Activated naive CD8-positive, alpha-beta T cell (primary cell): Measurements from ENCODE around the gene APBB2.

ENCODE experiments used
- H3K27ac Mint-ChIP-seq: one replicate; pipeline ENCODE4 v1.8.0; 2021; ENCODE audit warnings: mixed read lengths
- H3K27me3 Mint-ChIP-seq: one replicate; pipeline ENCODE4 v1.8.0; 2021; ENCODE audit warnings: mixed read lengths
- H3K36me3 Mint-ChIP-seq: one replicate; pipeline ENCODE4 v1.8.0; 2021; ENCODE audit warnings: mixed read lengths
- H3K4me1 Mint-ChIP-seq: one replicate; pipeline ENCODE4 v1.8.0; 2021; ENCODE audit warnings: low read depth, mixed read lengths
- H3K4me3 Mint-ChIP-seq: one replicate; pipeline ENCODE4 v1.8.0; 2021; ENCODE audit warnings: mild to moderate bottlenecking, mixed read lengths
- H3K9me3 Mint-ChIP-seq: one replicate; pipeline ENCODE4 v1.8.0; 2021; ENCODE audit warnings: low read depth, mixed read lengths

APBB2 gene

DNA sequence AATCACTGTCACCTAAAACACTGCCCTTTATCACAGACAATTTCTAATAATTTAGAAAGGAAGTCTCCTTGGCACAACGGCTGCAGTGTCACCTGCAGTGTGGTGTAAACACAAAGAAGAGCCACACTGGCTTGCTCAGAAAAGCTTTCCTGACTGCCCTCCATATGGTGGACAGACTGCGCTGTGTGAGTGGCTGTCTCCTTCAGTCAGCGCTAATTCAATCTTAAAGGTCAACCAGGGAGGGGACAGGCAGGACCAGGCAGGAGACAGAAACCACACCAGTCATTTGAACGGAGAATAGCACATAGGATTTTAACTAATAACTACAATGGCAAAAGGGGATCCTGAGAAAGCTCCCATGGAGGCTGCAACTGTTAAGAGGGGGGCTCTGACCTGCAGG, 332.5 kb downstream of the APBB2 start:
- no peaks in the 10 kb centered on the region for H3K4me1 Mint-ChIP-seq
- H3K27ac Mint-ChIP-seq, result no peak overlapping the region
- peaks cover 16% of the 10 kb centered on the region for H3K27me3 Mint-ChIP-seq
- no peak overlapping the region for H3K4me3 Mint-ChIP-seq
- no peaks in the 10 kb centered on the region for H3K36me3 Mint-ChIP-seq
- H3K9me3 Mint-ChIP-seq, result no peaks in the 10 kb centered on the region

DNA sequence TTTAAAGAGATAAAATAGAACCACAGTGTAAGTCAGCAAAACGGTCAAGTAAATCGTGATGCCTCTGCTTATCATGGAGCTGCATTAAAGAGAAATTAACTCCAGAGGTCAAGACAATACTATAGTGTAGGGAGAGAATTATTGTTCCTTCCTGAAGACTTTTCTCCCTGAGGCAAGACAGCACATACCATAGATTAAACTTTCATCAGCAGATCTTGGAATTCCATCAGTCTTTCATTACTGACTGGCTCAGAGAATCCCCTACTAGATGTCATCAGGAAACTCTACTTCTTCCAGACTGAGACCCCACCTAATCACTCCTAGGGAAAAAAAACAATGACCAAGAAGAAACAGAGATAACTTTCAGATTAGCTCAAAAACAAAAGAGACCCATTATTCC, 333.2 kb downstream of the APBB2 start:
- Mint-ChIP-seq H3K27me3 (peaks cover 16% of the 10 kb centered on the region), H3K4me3 (no peak overlapping the region), H3K27ac (no peak overlapping the region), H3K4me1 (peaks cover 3% of the 10 kb centered on the region), H3K36me3 (no peaks in the 10 kb centered on the region), H3K9me3 (no peaks in the 10 kb centered on the region)

DNA sequence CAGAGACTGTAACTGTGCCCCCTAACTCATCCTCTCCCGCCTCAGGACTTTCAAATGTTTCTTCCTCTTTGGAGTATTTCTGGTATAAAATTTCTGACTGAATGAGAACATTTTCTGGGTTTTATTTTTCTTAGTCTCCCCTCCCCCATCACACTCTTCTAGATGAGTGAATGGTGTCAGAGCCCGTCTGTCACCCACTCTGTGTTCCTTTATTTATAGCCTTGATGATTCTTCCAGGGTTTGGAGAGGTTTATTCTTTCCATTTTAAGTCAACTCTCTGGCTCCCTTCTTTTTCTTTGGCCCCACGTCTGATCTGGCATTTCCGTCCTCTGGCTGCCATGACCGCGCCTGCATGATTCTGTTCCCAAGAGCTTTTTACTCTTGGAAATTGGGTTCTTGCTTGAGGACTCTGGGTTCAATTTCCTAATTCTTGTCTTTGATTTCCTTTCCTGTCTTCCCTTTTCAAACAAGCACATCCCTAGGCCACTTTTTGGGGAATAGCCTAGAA, 335.7 kb downstream of the APBB2 start:
- Mint-ChIP-seq H3K9me3 (no peaks in the 10 kb centered on the region), H3K27ac (no peak overlapping the region), H3K36me3 (no peaks in the 10 kb centered on the region), H3K4me1 (peaks cover 7% of the 10 kb centered on the region), H3K4me3 (no peak overlapping the region), H3K27me3 (peaks cover 16% of the 10 kb centered on the region)

DNA sequence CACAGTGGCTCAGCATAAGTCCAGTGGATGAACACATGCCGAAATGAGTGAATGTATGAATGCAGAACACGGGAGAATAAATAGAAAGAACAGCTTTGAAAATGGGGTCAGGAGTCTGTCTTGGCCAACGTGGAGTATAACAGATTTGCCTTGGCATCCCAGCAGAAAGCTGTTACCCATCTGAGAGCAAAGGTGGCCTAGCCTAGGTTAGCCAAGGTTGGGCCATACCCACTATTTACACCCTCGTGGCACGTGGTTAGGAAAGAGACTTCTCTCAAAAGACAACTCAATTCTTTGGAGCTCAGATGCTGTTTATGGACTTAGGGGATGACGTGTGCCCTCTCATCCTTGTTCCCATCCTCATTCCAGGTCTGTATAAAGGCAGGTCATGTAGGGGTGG, 337.3 kb downstream of the APBB2 start:
- Mint-ChIP-seq H3K4me3 (no peak overlapping the region), H3K4me1 (peaks cover 7% of the 10 kb centered on the region), H3K27me3 (peaks cover 16% of the 10 kb centered on the region), H3K27ac (no peak overlapping the region), H3K9me3 (no peaks in the 10 kb centered on the region), H3K36me3 (no peaks in the 10 kb centered on the region)

DNA sequence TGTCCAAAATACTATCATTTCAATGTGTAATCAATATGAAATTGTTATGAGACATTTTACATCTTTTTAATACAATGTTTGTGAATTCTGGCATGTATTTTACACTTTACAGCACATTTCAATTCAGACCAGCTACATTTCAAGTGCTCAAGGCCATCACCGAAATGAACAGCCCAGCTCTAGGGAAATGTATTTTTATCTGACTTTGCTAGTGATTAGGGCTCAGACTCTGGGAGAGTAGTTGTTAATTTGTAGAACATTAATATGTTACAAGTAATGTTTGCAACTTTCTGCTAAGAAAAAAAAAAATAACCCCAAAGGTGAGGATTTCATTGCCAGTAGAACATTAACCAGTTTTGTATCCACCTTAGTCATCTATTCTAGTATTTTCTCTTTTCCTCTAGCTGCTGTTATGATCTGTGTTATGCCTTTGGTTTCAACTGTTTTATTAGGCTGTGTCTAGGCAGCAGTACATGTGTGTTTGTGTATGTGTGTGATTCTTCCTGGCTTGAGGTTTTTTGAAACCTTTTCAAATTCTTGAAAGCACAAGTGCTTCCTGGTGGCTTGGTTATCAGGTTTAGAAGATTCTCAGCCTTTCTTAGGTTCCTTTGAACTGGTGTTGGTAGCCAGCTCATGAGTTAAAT, 338.7 kb downstream of the APBB2 start:
- peaks cover 9% of the 10 kb centered on the region for H3K27me3 Mint-ChIP-seq
- no peak overlapping the region for H3K27ac Mint-ChIP-seq
- H3K9me3 Mint-ChIP-seq, result no peaks in the 10 kb centered on the region
- no peak overlapping the region for H3K4me3 Mint-ChIP-seq
- peaks cover 7% of the 10 kb centered on the region for H3K4me1 Mint-ChIP-seq
- H3K36me3 Mint-ChIP-seq, result no peaks in the 10 kb centered on the region

DNA sequence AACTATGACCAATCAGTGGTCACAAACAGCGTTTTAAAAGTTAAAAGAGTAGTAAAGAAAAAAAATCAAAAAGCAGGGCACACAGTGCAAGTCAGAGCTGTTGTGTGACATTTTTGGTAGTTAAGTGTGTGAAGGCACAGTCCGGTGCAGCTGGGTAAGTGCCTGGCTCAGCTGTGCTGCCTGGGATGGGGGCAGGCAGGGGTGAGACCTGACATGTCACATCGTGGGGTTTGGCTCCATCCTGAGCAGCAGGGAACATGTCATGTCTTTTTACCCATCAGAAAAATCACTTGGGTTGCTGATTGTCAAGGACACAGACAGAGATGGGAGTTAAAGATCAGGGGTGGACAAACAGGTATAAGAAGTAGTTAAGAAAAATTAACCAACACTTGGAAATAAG, 339.4 kb downstream of the APBB2 start:
- Mint-ChIP-seq H3K4me1 (peaks cover 7% of the 10 kb centered on the region), H3K27ac (no peak overlapping the region), H3K9me3 (no peaks in the 10 kb centered on the region), H3K27me3 (peaks cover 8% of the 10 kb centered on the region), H3K36me3 (no peaks in the 10 kb centered on the region), H3K4me3 (no peak overlapping the region)

DNA sequence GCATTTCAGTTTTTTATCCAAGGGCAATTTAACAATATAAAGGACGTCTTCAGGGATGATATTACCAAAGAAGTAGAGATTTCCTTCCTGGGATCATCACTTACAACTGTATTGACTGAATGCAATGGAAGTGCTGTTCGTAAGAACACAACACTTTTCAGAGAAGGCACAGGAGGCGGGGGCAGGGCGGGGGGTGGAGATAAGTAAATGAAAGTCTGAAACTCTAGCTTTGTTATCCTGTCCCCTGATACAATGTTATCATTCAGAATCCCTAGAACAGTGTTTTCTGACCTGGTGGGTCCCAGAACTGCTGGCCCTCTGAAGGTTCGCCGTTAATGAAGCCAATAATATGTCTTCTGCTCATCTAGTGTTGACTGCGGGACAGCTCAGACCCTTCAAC, 340.0 kb downstream of the APBB2 start:
- Mint-ChIP-seq H3K27ac (no peak overlapping the region), H3K4me1 (peaks cover 7% of the 10 kb centered on the region), H3K9me3 (no peaks in the 10 kb centered on the region), H3K36me3 (no peaks in the 10 kb centered on the region), H3K27me3 (peaks cover 8% of the 10 kb centered on the region), H3K4me3 (no peak overlapping the region)

DNA sequence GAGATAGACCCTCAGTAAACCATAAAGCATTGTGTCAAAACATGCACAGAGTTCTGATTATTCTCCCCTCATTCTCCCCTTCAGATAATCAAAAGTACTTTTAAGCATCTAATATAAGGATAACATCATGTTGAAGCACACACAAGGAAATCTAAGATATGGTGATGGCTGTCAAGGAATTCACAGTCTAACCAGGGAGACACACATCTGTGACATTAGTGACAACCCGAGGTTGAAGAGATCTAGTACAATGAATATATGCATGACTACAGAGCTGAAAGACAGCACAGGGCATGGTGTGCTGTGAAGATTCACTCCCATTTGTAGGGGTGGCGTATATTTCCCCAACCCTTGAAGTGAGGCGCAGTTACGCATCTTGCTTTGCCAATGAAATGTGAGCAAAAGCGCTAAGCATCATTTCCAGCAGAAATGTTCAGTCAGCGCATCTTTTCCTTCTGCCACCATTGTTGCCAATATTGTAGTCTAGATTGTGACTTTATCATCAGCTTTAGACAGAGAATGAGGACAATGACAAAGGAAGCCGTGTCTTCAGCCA, 342.6 kb downstream of the APBB2 start:
- Mint-ChIP-seq H3K9me3 (no peaks in the 10 kb centered on the region), H3K4me1 (peaks cover 7% of the 10 kb centered on the region), H3K4me3 (no peak overlapping the region), H3K27ac (no peak overlapping the region), H3K36me3 (no peaks in the 10 kb centered on the region), H3K27me3 (no peaks in the 10 kb centered on the region)

DNA sequence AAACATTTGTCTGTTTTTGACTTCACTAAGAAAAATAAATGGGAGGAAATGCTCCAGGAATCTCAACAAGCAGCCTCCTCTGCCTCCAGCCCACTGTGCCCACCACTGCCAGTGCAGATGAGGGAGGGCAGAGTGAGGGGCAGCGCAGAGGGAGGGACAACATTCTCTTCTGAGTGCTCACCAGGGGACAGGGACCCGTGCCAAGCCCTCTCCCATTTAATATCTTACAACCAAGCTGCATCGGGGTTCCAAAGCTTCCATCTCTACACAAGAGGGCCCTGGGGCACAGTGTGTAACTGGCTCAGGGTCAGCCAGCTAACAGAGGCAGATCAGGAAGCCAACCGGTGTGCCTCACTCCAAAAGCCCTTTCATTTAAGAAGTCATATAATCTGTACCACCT, 344.2 kb downstream of the APBB2 start:
- Mint-ChIP-seq H3K36me3 (no peaks in the 10 kb centered on the region), H3K4me3 (no peak overlapping the region), H3K27me3 (no peaks in the 10 kb centered on the region), H3K4me1 (no peaks in the 10 kb centered on the region), H3K27ac (no peak overlapping the region), H3K9me3 (no peaks in the 10 kb centered on the region)

DNA sequence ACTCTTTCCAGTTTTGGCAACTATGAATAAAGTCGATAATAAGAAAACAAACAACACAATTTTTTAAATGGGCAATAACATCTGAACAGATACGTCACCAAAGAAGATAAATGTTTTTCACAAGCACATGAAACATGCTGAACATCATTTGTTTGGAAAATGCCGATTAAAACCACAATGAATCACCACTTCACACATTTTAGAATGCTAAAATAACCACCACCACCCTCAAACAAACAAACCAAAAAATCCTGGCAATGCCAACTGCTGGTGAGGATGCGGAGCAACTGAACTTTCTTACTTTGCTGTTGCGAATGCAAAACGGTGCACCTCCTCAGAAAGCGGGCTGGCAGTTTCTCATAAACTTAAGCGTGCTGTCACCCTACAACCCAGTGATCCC, 348.6 kb downstream of the APBB2 start:
- Mint-ChIP-seq H3K9me3 (no peaks in the 10 kb centered on the region), H3K4me1 (no peaks in the 10 kb centered on the region), H3K36me3 (no peaks in the 10 kb centered on the region), H3K4me3 (no peak overlapping the region), H3K27ac (no peak overlapping the region), H3K27me3 (no peaks in the 10 kb centered on the region)

DNA sequence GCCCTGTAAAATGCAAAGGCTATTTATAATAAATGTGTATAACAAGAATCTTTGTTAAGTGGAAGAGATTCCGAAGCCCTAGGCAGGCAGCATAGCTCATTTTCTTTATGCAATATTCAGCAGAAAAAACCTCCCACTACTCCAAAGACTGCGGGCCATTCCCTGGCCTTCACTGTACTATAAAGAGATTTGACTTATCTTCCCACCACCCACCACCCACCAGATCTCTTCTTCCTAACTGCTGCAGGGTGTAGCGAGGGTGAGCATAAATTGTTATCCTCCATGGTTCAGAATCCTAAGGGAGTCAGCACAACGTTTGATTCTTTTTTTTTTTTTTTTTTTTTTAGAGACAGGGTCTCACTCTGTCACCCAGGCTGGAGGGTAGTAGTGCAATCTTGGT, 349.8 kb downstream of the APBB2 start:
- Mint-ChIP-seq H3K36me3 (no peaks in the 10 kb centered on the region), H3K27ac (no peak overlapping the region), H3K4me3 (no peak overlapping the region), H3K4me1 (peaks cover 2% of the 10 kb centered on the region), H3K9me3 (no peaks in the 10 kb centered on the region), H3K27me3 (peaks cover 4% of the 10 kb centered on the region)

DNA sequence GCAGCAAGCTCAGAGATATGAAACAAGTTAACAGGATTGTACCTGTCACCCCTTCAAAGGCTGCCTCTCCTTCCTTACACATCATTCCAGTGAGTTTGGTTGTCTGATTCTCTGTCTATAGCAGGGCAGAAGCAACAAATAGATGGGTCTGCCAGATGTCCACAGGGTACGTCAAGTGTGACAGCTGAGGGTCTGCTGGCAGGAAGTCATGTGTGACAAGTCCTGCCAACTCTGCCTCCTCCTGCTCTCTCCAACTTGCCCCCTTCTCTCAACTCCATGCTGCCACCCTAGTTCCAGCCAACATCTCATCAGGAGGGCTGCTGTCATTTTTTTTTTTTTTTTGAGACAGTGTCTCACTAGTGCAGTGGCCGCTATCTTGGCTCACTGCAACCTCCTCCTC, 355.4 kb downstream of the APBB2 start:
- Mint-ChIP-seq H3K36me3 (no peaks in the 10 kb centered on the region), H3K27ac (no peak overlapping the region), H3K9me3 (no peaks in the 10 kb centered on the region), H3K4me1 (peaks cover 15% of the 10 kb centered on the region), H3K27me3 (peaks cover 23% of the 10 kb centered on the region), H3K4me3 (no peak overlapping the region)

DNA sequence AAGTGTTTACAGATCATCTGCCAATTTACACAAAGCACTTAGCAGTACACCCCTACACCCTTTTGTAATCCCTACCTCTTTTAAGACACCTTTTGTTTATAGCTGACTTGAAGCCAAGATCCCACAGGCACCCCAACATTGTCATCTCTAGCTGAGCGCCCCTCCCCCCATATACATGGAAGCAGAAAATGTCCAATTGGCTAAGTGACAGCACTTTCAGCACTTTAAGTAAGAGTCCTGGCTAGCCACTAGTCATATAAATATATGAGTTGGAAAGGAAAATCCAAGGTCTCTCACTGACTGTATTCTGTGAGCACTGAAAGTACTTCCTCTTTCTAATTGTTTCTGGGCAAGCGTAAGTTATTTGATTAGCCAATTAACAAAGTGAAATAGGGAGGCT, 356.4 kb downstream of the APBB2 start:
- H3K27me3 Mint-ChIP-seq, result peaks cover 30% of the 10 kb centered on the region
- no peak overlapping the region for H3K4me3 Mint-ChIP-seq
- no peaks in the 10 kb centered on the region for H3K36me3 Mint-ChIP-seq
- H3K4me1 Mint-ChIP-seq, result peaks cover 15% of the 10 kb centered on the region
- no peaks in the 10 kb centered on the region for H3K9me3 Mint-ChIP-seq
- no peak overlapping the region for H3K27ac Mint-ChIP-seq

DNA sequence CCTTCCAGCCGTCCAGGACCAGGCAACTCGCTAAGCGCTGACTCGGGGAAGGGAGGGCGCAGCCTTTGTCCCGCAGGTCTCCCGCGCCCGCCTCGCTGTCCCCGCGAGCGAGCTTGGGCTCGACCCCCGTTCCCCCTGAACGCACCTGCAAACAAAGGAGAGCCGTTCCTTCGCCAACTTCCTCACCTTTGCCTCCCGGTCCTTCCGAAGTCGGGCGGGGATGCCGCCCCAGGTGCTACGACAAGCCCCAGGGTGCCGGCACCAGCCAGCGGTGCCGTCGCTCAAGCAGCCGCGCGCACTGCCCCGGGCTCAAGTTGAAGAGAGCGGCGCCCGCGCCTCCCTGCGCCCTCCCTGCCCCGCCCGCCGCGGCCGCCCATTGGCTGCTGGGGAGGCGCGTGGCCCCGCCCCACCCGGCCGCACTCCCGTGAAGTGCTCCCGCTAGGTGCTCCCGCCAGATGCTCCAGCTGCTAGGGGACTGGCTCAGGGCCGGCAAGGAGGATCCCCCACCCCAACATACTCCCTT, 357.4 kb downstream of the APBB2 start:
- H3K9me3 Mint-ChIP-seq, result no peaks in the 10 kb centered on the region
- peaks cover 34% of the 10 kb centered on the region for H3K27me3 Mint-ChIP-seq
- no peak overlapping the region for H3K27ac Mint-ChIP-seq
- H3K4me1 Mint-ChIP-seq, result peaks cover 15% of the 10 kb centered on the region
- no peaks in the 10 kb centered on the region for H3K36me3 Mint-ChIP-seq
- peak overlapping the region; percentile 75 for H3K4me3 Mint-ChIP-seq

DNA sequence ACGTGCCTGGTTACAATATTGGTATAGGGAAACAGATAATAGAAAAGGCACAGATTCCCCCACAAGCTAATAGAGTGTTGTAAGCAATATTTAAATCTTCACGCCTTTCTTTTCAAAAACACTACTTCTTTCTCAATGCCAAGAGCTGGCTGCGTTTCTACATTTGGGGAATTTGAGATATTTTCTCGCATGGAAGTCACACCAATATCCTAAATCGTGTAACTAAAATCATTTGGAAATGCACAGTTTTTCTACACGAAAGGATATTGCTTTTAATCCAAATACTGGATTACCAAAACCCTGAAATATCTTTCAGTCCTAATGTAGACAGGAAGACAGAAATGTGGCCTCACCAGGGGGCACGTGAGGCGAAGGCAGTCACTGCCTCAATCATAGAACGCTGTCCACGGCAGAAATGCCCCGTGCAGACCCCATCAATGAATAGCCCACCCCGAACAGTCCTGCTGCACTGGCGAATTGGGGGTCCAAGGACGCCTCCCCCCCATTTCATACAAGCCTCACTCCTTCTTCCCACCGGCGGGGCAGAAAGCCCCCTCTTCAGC, 358.0 kb downstream of the APBB2 start:
- Mint-ChIP-seq H3K4me1 (peaks cover 15% of the 10 kb centered on the region), H3K4me3 (peak overlapping the region; percentile 72), H3K27ac (no peak overlapping the region), H3K9me3 (no peaks in the 10 kb centered on the region), H3K27me3 (peaks cover 34% of the 10 kb centered on the region), H3K36me3 (no peaks in the 10 kb centered on the region)
